Fibroblast of mammary gland (primary cell): ENCODE data around the gene IL18R1.

ENCODE experiments used
- DNase-seq: peaks from one replicate; pipeline ENCODE4 v3.0.0-alpha.2; 2010; ENCODE audit warnings: low read depth
- H3K4me3 ChIP-seq: 2 replicates; pipeline ENCODE4 v1.5.1; 2011; ENCODE audit warnings: low read depth, mild to moderate bottlenecking, low read length, moderate library complexity; ENCODE audit not compliant: control insufficient read depth
- CTCF ChIP-seq: conservative IDR thresholded peaks from 2 replicates; pipeline ENCODE4 v1.5.1; 2011; ENCODE audit warnings: low read depth, low read length, inconsistent platforms; ENCODE audit not compliant: control insufficient read depth, insufficient read depth

The IL18R1 gene

DNA sequence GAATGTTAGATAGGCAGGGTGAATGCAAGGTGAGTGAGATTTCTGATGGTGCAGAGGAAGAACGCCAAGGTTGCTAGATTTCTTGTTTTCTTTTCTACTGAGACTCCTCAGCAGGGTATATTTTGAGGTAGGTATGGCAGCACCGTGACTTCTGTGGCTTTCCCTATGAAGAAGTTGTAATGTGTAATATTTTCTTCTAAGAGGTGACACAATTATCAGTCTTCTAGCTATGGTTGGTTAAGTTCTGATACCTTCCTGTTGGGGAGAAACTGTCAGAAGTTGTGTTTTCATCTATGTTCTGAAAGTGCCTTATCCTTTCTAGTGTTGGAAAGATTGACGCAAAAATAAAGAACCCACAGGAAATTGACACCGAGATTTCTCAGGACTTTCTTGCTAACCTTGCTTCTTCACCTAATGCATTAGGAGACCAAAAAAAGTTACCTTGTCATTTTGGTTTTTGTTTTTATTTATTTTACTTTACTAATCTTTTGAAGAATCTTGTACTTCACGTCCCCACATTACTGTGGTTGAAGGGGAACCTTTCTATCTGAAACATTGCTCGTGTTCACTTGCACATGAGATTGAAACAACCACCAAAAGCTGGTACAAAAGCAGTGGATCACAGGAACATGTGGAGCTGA is 11.9 kb downstream of the IL18R1 start:
- H3K4me3 ChIP-seq = no peak overlapping the region
- no peak for TF ChIP-seq CTCF

DNA sequence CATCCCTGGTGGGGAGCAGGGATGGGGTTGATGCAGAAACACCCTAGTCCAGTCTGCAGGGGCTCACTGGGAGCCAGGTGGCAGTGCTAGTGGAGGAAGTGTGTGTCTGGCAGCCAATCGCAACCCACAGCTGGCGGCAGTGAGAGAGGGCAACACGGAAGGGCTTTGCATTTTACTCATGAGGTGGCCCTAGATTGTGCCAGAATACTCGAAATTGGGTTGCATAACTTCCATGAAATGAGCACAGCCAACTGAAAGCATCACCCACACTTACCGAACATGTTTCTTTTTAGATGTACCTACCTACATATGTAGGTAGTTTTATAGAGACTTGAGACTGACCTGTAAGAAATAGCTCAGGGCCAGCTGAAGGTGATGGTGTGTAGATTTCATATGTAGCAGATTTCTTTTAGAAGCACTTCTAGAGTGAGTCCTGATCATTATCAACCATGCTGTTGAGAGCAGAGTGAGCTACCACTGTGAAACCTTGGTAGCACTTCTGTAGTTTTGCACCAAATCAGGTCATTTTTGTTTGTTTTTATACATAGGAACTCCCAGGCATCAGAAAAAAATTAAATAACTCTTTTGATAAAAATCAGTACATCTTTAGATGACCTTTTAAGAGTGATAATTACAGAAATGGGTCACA is 13.0 kb downstream of the IL18R1 start:
- no peak overlapping the region for H3K4me3 ChIP-seq
- no peak for DNase-seq
- TF ChIP-seq CTCF = no peak

More for the DNA sequence above, 11.9 kb downstream of the IL18R1 start:
- no peak for DNase-seq

GRCh38 chr2:102369866-102370265 is 14.3 kb downstream of the IL18R1 start:
- TF ChIP-seq CTCF = no peak
- no peak overlapping the region for H3K4me3 ChIP-seq
- no peak for DNase-seq

GRCh38 chr2:102376052-102376591 is 20.5 kb downstream of the IL18R1 start:
- H3K4me3 ChIP-seq = no peak overlapping the region
- DNase-seq = no peak
- no peak for TF ChIP-seq CTCF

DNA sequence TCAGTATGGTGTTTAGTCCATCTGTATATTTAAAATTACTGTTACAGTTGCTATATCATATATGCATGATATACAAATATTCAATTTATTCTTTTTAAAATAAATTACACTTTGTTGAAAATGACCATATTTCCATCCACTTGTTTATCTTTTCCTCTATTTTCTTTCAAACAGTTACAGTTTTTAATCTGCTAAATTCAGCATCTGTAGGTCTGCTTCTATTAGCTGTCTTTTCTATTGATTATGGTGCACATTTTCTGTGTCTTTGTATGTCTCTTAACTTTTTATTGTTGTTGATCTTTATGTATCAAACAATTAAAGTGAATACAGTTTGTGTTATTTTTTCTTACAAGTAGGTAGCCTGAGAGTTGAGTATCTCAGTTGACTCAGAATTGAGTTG is 28.1 kb downstream of the IL18R1 start:
- DNase-seq = no peak
- TF ChIP-seq CTCF = no peak
- H3K4me3 ChIP-seq = no peak overlapping the region

GRCh38 chr2:102385522-102385921 is 29.9 kb downstream of the IL18R1 start:
- TF ChIP-seq CTCF = no peak
- DNase-seq = no peak
- no peak overlapping the region for H3K4me3 ChIP-seq
